CD4-positive, alpha-beta T cell treated with Interleukin-15 for 4 hours (primary cell): ENCODE measurements around the gene ZPBP2.
A peak's percentile ranks its signal among the peaks of the same experiment; 100 is the strongest.

Source experiments
- DNase-seq: peaks from one replicate; pipeline ENCODE4 v3.0.0-alpha.2; 2020; ENCODE audit warnings: low spot score

The ZPBP2 gene

GRCh38 chr17:39913989-39914388 lies 46.0 kb downstream of the ZPBP2 start:
- no peak for DNase-seq

GRCh38 chr17:39915559-39915958 lies 47.6 kb downstream of the ZPBP2 start:
- no peak for DNase-seq

GRCh38 chr17:39916918-39917317 lies 48.9 kb downstream of the ZPBP2 start:
- no peak for DNase-seq

DNA sequence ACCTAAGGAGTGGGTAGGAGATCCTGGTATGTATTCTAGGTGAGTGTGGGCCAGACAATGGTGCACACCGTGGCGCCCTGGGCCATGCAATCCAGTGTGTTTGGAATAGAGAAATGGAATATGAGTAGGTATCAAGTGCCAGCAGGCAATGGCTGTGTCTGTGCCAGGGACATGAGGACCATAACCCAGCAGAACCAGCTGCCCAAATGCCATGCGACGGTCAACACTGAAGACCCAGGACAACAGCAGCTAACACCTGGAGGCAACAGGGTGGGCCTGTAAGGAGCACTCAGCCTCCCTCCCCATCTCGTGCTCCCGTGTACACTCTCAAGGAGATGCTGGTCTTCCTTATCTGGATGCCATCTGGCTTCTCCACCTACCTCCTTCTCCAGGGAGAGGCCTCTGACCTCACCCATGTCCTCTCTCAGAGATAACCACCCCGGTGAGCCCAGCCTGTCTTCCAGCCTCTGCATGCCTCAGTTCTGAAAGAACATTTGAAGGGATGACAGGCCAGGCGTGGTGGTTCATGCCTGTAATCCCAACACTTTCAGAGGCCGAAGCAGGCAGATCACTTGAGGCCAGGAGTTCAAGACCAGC lies 51.2 kb downstream of the ZPBP2 start:
- no peak for DNase-seq

DNA sequence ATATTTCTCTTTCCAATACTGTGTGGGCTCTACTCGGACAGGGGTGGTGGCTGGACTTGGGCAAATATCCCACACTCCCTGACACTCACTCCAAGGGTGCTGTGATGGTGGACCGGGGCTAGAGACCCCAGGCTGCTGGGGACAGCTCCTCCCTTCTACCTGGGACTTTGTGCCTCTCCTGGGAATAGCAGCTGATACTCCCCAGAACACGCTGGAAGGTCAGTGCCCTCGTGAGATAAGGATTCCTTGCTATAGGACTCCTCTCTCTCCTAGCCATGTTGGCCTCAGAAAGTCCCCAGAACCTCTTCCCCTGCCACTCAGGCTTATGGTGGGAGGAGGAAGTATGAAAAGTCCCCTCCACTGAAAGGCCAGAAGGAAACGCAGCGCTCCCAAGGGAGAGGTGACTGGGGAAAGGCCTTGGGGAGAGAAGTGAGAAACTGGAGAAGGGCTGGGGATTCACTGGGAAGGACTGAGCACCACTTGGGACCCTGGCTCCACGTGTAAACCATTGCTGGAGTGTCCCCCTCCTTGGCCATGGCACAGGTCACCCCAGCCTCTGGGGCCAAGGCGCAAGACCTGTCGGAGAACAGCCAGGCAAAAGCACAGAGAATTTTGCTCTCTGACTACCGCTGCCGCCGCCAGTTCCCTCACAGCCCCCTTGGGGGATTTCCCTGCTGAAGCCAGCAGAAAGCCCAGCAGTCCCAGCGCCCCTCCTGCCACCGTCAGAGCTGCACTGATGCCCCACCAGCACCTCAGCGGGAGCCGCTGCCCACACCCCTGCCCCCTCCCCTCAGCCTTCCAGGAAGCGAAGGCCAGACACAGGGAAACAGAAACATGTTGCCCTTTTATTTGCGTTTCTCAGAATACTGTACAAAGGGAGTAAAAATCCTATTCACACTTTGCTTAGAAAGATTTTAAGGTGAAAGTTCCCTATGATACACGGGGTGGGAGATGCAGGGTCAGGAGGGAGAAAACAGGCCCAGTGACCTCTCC lies 52.5 kb downstream of the ZPBP2 start:
- DNase-seq = peak; percentile 80

- peak; percentile 32 for DNase-seq
Measured at GRCh38 chr17:39921323-39921722, 53.3 kb downstream of the ZPBP2 start.

DNA sequence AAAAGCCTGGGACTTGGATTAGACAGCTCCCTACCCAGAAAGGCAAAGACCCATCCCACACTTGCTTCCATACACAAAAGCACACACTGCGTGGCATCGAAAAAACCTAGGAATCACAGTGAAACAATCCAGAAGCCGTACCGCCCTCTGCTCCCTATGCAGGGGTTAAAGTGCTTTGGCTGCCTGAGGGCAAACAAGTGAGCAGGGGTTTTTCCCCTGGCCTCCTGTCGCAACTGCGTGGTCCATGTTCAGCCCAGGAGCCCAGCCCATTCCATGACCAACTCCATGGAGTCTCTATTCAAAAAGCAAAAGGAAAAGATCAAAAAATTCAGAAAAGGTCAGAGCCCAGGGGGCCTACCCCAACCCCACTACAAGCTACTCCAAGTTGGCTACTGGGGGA lies 54.0 kb downstream of the ZPBP2 start:
- DNase-seq = no peak

- no peak for DNase-seq
Measured at GRCh38 chr17:39923230-39923629, 55.2 kb downstream of the ZPBP2 start.

DNA sequence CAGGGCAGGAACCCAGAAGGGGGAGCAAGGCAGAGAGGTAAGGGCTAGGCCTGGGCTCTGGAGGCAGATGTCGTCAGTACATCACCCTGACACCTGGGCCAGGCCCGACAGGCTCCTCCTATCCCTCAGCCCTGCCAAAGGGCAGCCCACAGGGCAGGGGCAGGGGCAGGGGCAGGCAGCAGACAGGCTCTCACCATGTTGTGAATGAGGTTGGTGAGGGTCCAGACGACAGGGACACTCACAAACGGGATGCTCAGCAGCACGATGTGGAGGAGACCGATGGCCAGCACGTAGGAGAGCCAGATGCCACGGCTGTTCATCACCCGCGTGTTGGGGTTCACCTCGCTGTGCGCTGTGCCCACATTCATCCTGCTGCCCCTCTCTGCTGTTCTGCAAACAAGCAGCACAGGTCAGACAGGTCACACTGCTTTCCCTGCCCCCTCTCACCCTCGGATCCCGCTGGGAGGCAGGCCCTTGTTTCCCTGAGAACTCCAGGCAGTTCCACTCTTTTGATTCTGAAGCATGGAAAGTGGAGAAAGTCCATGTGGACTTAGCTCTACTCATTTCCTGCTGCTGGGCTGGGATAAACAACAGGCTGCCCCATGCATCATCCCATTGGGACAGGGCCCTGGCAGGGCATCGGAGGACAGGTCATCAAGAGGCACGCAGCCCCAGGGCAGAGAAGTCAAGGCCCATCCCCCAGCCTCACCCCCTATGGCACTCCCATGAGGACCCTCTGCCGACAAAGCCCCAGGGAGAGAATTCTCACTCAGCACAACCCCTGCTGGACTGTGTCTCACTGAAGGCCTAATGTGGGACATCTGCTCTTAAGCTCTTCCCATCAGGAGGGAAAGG lies 56.1 kb downstream of the ZPBP2 start:
- no peak for DNase-seq

GRCh38 chr17:39924691-39925055 lies 56.7 kb downstream of the ZPBP2 start:
- DNase-seq = no peak

- DNase-seq = no peak
Measured at GRCh38 chr17:39925282-39926134, 57.5 kb downstream of the ZPBP2 start.

DNA sequence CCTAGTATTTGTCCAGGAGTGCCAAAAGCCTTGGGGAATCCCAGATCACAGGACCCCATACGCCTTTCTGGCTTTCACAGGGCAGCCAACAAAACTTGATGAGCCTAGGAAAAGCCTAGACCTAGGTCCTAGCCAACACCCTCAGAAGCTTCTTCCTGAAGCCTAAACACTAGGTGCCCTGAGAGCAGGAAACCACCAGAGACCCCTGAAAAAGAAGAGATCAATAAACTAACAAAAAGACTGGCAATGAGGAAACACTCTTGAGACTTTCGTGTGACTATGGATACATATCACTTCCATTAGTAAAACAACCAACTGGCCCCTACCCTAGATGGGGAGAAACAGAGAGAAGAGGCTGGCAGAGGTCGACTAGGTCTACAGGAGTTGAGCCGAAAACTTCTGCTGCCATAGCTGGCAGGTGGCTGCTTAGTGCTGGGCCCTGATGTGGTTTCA lies 58.2 kb downstream of the ZPBP2 start:
- no peak for DNase-seq

GRCh38 chr17:39926588-39927100 lies 58.6 kb downstream of the ZPBP2 start:
- peak; percentile 65 for DNase-seq
